Measurements from ENCODE around the gene HTR6.
A peak's percentile ranks its signal among the peaks of the same experiment; 100 is the strongest.

Gene HTR6

DNA sequence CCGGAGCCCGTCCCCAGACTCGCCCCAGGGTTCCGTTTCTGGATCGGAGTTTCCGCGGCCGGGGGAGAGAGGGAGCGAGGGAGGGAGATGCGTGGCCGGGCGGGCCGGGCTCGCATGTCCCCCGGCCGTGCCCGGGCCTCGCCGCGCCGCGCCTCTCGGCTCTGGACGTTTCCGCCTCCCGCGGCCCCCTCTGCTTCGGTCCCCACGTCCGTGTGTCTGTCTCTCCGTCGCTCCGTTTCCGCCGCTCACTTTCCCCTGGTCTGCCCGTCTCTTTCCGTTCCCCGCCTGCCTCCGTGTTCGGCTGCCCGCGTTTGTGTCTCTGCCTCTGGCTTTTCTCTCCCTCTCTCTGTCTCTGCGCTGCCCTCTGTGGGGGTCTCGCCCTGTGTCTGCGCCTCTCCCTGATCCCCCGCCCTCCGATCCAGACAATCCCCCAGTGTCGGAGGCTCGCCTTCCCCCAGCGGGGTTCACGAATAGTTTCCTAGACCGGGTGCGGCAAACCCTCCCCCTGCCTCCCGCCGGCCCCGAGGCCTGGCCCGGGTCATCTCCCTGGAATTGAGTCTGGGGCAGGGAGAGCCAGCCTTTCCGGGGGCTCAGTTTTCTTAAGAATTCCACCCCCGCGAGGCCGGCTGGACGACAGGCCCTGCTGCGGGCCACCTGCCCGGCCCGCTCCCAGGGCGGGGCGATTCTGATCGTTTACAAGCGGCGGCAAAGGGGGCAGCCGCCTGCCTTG is 19.8 kb upstream of the HTR6 start:
- TF ChIP-seq, protein P1, sequence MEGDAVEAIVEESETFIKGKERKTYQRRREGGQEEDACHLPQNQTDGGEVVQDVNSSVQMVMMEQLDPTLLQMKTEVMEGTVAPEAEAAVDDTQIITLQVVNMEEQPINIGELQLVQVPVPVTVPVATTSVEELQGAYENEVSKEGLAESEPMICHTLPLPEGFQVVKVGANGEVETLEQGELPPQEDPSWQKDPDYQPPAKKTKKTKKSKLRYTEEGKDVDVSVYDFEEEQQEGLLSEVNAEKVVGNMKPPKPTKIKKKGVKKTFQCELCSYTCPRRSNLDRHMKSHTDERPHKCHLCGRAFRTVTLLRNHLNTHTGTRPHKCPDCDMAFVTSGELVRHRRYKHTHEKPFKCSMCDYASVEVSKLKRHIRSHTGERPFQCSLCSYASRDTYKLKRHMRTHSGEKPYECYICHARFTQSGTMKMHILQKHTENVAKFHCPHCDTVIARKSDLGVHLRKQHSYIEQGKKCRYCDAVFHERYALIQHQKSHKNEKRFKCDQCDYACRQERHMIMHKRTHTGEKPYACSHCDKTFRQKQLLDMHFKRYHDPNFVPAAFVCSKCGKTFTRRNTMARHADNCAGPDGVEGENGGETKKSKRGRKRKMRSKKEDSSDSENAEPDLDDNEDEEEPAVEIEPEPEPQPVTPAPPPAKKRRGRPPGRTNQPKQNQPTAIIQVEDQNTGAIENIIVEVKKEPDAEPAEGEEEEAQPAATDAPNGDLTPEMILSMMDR (IDR thresholded peaks at IDR 0.05; ENCODE audit: low read depth, low read length, missing control alignments), result no peak
- H3K4me3 ChIP-seq (ENCODE audit: low read depth, low read length), result peak overlapping the region; percentile 55
- no peak for DNase-seq (ENCODE audit: low read depth)

DNA sequence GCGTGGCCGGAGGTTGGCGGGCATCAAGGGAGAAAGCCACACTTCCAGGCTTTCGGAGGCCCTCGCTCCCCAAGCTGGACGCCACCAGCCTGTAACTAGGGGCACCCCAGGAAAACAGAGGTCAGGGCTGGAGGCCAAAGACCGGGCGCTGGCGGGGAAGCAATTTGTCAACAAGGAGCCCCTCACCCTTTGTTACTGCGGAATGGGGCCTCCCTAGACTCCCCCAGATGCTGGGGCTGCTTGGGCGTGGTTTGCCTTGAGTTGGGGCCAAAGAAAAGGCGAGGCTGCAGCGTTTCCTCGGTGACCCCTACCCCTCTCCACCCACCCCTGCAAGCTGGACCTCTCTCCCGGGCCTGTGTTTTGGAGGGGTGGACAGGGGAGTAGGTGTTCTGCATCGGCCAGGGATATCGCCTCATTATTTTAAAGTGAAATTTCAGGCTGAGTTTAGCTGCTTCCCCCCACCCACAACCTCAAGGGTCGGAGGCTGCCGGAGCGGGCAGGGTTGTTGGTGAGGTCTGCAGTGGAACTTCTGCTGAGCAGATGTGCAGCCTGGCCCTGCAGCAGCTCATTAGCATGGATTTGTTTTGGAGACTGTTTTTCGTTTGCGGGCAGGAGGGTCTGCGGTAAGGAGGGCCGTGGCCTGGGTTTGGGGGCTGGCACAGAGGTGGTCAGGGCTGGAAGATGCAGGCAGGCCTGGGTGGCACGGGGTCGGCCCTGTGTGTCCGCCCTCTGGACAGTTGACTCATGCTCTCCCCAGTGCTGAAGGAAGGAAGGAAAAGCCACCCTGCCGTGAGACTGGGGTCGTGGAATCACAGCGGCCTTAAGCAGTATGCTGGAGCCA is 19.0 kb upstream of the HTR6 start:
- no peak overlapping the region; the same call in 1 of the 2 replicates for H3K4me3 ChIP-seq (ENCODE audit: low read depth, low read length)
- no peak for DNase-seq (ENCODE audit: low read depth)
- TF ChIP-seq, protein P1 (IDR thresholded peaks at IDR 0.05; ENCODE audit: low read depth, low read length, missing control alignments), result no peak

DNA sequence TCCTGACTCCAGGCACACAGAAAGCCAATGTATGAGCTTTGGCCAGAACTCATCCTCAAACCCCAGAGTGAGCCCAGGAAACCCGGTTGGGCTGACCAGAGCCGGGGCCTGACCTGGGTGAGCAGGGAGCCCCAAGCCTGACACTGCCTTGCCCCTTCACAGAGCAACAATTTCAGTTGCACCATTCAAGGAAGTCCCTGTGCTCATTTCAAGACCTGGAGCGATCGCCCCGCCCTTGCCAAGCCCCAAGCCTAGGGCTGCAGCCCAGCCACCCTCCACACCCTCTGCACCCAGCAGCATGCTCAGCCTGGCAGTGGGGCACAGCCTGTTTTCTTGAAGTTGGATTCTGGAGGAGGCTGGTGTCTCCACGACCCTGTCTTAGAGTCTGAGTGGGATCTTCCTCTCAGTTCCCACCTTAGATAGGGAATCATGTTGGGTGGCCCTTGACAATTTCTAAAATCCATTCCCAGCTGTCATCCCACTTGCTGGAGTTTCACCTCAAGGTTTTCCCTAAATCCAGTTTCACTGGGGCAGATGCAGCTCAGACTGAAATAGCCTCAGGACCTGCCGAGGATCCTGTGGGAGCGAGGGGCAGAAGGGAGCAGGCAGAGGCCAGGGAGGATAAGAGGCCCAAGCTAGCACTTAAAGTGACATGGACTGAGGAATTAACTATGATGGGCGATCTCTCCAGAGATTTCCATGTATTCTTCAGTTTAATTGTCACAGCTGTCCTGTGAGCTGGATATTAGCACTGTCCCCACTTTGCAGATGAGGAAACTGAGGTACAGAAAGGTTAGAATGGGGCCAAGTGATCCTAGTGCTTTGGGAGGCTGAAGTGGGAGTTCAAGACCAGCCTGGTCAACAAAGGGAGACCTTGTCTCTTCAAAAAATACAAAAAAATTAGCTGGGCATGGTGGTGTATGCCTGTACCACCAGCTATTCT is 18.0 kb upstream of the HTR6 start:
- TF ChIP-seq, protein P1 (IDR thresholded peaks at IDR 0.05; ENCODE audit: low read depth, low read length, missing control alignments), result no peak
- H3K4me3 ChIP-seq (ENCODE audit: low read depth, low read length), result no peak overlapping the region
- no peak for DNase-seq (ENCODE audit: low read depth)

DNA sequence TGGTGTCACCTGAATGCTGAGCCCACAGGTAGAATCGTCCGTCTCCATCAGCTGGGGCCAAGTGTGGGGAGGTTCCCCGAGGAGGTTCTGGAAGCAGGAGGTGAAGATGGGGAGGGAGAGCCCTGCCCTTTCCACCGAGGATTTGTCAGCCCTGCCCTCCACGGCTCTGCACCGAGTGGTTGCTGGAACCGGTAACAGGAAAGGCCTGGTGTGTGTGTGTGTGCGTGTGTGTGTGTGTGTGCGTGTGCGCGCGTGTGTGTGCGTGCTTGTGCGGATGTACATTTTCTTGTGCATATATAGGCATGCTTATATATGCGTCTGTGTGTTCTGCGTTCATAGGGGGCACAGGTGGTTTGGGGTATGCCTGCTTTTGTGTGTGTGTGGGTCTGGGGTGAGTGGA is 17.0 kb upstream of the HTR6 start:
- DNase-seq (ENCODE audit: low read depth), result no peak
- H3K4me3 ChIP-seq (ENCODE audit: low read depth, low read length), result no peak overlapping the region
- TF ChIP-seq, protein P1 (IDR thresholded peaks at IDR 0.05; ENCODE audit: low read depth, low read length, missing control alignments), result no peak

DNA sequence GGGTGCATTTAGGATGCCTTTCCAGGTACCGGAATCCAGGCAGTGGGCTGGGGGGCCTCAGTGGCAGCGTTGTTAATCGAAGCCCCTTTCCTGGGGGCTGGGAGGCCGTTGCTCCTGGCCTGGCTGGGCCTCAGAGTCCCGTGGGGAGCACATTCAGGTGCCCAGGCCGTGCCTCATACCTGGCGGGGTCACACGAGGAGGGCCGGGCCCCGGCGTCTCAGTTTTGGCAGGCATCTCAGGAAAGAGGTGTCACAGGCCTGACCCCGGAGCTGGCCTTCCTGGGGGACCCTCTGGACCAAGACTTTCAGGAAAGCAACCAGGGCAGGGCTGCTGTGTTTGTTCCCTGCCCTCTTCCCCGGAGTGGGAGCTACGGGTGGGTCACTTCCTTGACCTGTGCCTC is 16.4 kb upstream of the HTR6 start:
- H3K4me3 ChIP-seq (ENCODE audit: low read depth, low read length), result no peak overlapping the region
- DNase-seq (ENCODE audit: low read depth), result no peak
- TF ChIP-seq, protein P1 (IDR thresholded peaks at IDR 0.05; ENCODE audit: low read depth, low read length, missing control alignments), result no peak

DNA sequence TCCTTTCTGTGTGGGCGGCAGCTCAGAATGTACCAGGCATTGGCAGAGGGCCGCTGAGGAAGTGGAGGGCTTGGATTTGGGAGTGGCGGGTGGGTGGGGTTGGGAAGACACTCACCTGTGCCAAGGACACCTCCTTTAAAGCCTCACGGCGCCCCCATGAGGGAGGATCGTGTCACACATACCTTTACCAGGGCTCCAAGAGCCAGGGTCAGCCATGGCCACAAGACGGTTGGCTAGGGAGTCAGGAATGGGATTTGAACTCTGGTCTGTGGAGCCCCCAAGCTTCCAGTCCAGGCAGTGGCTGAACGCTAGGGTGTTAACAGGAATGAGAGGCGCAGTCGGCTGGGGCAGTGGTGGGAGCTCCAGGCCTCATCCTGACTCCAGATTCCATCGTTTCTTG is 16.0 kb upstream of the HTR6 start:
- TF ChIP-seq, protein P1 (IDR thresholded peaks at IDR 0.05; ENCODE audit: low read depth, low read length, missing control alignments), result peak; percentile 17
- no peak overlapping the region for H3K4me3 ChIP-seq (ENCODE audit: low read depth, low read length)
- no peak for DNase-seq (ENCODE audit: low read depth)

Data from GM12864 (cell line).